GM21390 (cell line): ENCODE data around the gene CCNA2.

Experiments
- ATAC-seq: cut with Tn5 transposase; IDR thresholded peaks from one replicate; pipeline ENCODE4 v1.9.1; 2021; ENCODE audit not compliant: unreplicated experiment

The CCNA2 gene

DNA sequence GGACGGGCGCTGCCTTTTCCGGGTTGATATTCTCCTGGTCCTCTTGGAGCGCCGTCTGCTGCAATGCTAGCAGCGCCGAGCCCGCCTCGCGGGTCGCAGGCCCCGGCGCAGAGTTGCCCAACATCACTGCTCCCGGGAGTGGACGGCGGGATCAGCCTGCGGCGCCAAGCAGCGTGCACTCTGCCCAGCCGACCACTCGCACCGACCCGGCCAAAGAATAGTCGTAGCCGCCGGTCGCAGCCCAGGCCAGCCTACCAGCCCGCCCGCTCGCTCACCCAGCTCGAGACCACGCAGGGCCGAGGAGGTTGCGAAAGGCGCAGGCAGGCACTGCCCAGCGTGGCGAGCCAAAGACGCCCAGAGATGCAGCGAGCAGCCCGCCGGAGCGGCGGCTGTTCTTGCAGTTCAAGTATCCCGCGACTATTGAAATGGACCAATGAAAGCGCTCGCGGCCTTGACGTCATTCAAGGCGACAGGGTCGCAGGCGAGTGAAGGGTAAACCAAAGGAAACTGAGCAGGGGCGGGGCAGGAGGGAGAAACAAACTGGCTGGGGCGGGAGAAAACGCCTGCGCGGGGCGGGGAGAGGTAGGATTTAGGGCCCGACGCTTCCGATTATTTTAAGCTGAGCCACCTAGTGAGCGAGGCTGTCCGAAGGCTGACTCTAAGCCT, at the start of gene CCNA2:
CCNA2 (minus strand) TSS at position 379 of the 666 bp plus-strand sequence; CDS start at position 124, 255 bp downstream.
- peak; percentile 95 for ATAC-seq

DNA sequence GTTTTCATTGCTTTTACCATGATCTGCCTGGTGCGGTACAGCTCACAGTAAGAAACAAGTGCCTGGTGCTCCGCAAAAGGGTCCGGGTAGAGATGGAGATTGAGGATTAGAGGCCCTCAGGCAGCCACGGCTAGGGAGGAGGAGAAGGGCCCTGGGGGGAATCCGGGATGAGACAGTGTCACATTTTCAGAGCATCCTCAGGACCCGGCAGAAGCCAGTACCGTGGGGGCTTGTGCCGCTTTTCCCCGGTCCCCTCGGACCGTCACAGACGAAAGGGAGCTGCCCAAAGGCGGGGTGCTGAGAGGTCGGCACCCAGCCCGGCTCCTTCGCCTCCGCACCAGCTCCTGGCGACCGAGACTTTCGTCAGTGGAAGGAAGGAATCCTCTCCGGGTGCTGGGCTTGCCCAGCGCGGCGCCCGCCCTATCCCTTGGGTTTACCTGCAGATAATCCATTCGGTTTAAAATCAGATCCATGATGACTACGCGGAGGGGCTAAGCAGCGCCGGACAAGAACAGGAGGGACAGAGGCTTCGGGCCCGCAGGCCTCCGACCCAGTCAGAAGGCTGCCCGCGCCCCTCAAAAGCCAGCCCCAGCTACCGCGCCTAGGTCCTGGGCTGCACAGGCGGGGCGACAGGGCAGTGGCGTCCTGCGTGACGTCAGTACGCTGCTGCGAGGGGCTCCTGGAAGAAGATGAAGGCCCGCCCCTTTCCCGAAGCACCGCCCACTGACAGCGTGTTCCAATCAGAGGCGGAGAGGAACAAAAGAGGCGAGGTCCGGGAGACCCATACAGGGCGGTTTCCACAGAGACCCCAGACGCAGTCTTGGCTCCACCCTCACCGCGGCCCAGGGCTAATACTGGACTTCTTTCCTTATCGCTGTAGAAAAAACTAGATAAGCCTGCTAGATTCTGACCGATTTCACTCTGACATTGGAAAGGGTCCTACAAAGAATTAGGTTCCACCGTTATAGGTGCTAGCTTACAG, 46.4 kb upstream of the CCNA2 start, which contains the start of gene BBS7:
BBS7 (minus strand) TSS at position 634 of the 982 bp plus-strand sequence; CDS start at position 473, 161 bp downstream.
- peak; percentile 99 for ATAC-seq

DNA sequence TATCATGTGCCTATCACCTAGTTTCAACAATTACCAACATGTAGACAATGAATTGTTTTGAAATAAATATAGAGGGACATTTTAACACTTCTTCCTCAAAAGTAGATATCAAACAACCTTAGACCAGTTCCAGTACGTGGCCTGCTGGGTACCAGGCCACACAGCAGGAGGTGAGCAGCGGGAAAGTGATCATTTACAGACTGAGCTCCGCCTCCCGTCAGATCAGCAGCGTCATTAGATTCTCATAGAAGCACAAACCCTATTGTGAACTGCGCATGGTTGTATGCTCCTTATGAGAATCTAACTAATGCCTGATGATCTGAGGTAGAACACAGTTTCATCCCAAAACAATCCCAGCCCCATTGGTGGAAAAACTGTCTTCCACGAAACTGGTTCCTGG, 40.1 kb upstream of the CCNA2 start:
- no peak for ATAC-seq

DNA sequence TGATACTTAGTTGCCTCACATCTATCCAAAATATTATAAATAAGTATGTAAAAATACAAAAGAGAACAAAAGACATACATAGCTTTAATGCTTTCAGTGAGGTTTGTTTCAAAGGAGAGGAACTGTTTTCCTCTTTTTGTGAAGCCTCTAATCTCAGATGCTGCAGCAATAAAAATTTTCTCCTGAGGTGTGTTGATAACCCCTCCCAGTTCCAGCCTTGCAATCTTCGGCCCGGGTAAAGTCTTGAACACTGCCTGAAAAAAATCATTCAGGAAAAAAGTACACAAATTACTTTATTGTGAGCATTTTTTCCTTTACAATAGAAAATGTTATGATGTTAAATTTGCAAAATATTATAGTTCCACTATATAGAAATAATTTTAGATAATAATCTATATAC, 37.7 kb upstream of the CCNA2 start:
- ATAC-seq: no peak

DNA sequence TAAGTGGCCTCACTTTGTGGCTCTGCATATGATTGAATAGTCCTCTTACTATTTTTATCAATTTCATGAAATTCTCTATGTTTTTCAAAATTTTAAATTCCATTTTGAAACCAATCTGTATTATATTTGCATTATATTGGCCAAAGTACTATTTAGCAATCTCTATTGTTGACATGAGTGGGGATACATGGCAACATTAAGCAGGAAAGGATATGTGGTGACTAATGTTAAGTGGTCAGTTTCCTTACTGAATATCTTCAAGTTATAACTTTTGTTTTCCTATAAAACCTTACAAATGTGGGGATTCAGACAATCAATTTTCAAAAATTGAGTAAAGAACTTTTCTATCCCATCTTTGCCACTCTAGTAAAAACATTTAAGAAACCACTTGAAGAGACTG, 36.4 kb upstream of the CCNA2 start:
- ATAC-seq: no peak

- no peak for ATAC-seq
Measured at GRCh38 chr4:121851354-121851753, 27.7 kb upstream of the CCNA2 start.

DNA sequence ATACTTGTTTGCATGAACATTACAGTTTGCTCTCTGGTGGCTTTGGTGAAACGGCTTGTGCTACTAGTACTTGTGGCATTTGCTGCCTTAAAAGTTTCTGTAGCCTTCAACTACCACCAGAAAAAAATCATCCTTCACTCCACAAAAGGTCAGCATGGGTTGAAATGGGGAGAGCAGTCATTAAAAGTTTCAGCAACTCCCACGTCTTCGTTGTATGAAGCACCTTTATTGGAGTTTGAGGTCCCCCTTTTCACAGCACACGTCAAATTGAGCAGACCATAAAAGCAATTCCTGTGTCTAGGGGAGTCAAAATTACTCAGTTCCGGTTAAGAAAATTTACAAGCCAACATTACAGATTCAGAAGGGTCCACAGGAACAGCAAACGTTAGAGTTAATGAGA, 23.0 kb upstream of the CCNA2 start:
- ATAC-seq: no peak

GRCh38 chr4:121842862-121843261, 19.2 kb upstream of the CCNA2 start:
- ATAC-seq: no peak

GRCh38 chr4:121838136-121838535, 14.5 kb upstream of the CCNA2 start:
- no peak for ATAC-seq

DNA sequence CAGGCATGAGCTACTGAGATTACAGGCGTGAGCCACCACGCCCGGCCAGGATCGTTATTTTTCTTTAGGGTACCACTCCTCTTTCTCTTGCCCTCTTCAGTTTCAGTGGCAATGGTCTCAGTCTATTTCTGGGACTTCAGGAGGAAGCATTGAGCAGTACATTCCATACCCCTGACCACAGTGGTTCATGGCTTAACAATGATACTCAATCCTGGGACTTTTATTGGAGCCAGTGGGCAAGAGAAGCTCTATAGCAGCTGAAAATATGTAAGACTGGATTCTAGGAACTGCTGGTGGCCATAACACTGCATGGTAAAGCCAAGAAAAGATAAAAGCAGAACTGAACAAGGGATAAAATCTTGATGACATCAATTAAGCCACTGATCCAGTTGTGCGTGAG, 5.8 kb upstream of the CCNA2 start:
- no peak for ATAC-seq

- no peak for ATAC-seq
Measured at GRCh38 chr4:121827853-121828252, 4.2 kb upstream of the CCNA2 start.

- no peak for ATAC-seq
Measured at GRCh38 chr4:121824950-121825349, 1.3 kb upstream of the CCNA2 start.

DNA sequence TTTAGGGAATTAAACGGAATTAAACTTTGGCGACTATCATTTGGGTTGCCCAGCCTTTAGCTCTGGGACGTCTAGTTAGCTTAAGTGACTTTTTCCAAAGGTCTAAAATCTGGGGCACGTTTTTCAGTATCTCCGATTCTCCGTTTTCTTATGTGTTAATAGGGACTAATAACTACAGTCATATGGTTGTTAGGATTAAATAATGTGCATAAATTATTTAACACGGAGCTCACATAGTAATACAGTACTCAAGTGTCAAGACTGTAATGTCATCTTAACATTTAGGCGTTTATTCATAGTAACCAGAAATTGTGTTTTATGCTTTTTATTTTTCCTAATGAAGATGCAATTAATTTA, 466 bp upstream of the CCNA2 start:
- no peak for ATAC-seq

GRCh38 chr4:121822796-121823504, 733 bp downstream of the CCNA2 start:
- peak; percentile 44 for ATAC-seq

- no peak for ATAC-seq
Measured at GRCh38 chr4:121822047-121822446, 1.6 kb downstream of the CCNA2 start.

DNA sequence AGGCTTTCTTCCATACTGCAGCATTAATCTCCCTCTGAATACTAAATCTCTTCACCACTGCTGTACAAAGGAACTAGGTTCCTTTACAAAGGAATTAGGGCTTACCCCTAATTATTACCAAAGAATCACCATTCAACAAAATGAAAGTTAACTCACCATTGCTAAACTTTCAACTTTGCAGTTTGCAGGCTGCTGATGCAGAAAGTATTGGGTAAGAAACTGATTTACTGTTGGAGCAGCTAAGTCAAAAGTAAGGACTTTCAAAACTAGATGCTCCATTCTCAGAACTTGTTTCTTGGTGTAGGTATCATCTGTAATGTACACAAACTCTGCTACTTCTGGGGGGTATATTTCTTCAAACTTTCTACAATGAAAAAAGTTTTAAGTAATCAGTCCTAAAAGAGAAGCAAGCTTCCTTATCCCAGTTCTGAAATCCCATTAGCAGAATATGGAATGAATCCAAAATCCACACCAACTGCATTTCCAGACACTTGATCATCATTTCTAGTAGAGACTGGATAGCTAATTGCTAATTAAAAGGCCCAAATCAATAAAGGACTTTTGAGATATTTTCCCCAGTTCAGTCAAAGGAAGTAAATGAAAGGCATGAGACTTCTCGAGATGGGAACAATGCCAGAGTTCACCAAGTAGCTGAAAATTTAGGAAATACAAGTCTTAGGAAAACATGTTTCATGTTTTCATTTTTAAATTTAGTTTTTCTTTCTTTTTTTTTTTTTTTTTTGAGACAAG, 4.3 kb downstream of the CCNA2 start:
- ATAC-seq: no peak

DNA sequence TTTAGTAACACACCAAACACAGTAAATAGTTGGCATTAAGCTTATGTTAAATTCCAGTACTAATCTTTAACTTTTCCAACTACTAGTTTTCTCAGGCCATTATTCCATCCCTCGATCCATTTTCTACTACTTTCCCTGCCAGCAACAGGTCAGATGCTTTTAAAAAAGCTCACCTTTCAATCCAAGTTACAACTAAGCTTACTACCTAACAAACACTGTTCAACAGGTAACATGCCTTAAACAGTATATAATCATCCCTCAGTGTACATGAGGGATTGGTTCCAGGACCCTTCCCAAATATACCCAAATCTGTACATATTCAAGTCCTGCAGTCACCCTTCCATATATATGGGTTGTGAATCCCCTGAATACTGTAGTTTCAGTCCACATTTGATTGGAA, 5.5 kb downstream of the CCNA2 start:
- no peak for ATAC-seq

DNA sequence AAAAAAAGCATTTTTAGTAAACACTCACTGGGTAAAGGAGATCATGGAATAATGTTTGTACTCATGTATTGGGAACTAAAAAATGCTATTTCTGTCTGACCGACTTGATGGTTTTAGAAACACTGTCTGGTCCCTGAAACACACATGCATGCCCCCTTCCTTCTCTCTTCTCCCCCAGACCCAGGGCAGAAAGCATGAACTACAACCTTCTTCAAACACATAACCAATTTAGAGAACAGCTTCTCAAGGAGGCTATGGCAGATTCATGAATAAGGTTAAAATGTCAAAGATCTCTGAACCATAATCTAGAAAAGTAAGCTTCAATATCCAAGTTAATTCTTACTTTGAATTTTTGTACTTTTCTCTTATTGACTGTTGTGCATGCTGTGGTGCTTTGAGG, 6.0 kb downstream of the CCNA2 start:
- ATAC-seq: no peak

GRCh38 chr4:121817006-121817405, 6.7 kb downstream of the CCNA2 start:
- no peak for ATAC-seq

- ATAC-seq: no peak
Measured at GRCh38 chr4:121814756-121815155, 8.9 kb downstream of the CCNA2 start.

DNA sequence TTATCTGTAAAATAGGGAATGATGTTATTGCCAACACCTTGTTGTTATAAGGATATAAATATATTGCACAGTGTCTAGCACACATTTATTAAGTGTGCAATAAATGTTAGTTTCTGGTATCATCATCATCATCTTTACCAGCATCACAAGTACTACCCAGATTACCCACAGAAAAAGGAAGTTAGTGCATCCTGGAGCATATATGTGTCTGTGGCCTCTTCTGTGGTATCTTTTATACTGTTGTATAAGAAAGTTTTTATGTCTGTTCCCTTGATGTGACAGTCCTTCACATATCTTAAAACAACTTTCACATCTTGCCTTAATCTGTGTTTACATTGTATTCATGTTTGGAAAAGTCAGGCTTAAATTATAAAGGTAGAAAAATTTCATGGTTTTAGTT, 12.6 kb downstream of the CCNA2 start:
- no peak for ATAC-seq
